Activated CD8-positive, alpha-beta memory T cell treated with anti-CD3 and anti-CD28 coated beads for 4 hours (primary cell): Measurements from ENCODE around the gene TNK2.
"Not testable (repeated sequence)": the region's sequence is repeated elsewhere in the genome, so short reads cannot be mapped to it uniquely, and the experiment has no call there.

Source experiments
- DNase-seq, 2 donors: peaks; one replicate each; pipeline ENCODE4 v3.0.0-alpha.2; 2020; ENCODE audit warnings: low read depth in 2 of 2

The TNK2 gene

DNA sequence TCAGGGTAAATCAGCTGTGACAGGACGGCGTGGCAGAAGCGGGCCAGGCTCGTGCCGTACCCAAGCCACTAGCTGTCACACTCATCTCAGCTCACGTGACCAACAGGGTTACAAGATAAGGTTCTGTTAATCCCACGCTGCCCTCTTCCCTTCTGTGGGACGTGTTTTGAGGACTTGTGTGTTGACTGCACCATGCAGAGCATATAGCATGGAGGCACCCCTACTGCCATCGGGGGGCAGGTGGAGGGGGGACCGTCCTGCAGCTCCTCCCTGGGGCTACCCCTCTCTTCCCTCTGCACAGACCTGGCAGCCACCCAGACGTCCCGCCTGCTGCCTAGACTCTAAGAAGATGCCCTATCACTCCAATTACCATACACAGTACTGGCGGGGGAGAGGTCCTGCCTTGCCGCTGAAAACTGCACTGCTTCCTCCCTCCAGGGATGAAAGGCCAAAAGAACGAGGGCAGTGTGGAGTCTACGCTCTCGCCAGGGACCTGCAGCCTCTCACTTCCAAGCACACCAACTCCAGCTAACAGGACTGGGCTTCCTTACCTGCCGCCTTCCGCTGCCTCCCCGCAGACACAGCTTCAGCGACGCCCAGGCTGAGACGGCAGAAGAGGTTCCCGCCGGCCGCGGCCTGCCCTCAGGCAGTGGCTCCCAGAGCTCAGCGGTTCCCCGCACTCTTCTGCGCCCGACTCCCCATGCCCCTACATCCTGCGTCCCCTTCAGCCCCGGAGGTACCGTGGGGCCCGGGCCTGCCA, at the start of gene TNK2:
TNK2 (minus strand) TSS at position 618 of the 760 bp plus-strand sequence. CDS start 19,963 bp downstream, outside the sequence.
- DNase-seq: no peak

DNA sequence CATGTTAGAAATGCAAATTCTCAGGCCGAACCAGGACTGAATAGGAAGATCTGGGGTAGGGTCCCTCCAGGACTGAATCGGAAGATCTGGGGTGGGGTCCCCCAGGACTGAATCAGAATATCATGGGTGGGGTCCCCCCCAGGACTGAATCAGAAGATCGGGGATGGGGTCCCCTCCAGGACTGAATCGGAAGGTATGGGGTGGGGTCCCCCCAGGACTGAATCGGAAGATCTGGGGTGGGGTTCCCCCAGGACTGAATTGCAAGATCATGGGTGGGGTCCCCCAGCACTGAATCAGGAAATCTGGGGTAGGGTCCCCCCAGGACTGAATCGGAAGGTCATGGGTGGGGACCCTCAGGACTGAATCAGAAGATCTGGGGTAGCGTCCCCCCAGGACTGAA, 48.2 kb upstream of the TNK2 start:
- no peak for DNase-seq

DNA sequence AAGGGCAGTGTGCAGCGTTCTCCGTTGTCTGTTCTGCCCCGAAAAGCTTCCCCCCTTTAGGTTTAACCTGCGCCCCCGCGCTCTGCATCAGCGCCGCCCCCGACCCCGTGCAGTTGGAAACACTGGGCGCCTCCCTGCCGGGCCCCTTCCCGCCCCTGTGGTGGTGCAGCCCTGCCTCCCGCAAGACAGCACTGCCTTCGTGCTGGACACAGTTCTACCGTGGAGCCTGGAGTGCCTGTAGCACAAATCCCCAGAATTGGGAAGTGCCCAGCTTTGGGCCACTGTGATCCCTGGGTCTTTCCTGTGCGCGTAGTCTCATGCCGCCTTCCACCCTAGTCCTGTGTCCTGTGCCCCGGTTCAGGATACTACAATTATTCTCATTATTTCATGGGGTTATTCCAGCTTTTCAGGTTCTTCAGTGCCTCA, 47.1 kb upstream of the TNK2 start:
- peak in 1 of 2 donors; percentile 22 for DNase-seq

DNA sequence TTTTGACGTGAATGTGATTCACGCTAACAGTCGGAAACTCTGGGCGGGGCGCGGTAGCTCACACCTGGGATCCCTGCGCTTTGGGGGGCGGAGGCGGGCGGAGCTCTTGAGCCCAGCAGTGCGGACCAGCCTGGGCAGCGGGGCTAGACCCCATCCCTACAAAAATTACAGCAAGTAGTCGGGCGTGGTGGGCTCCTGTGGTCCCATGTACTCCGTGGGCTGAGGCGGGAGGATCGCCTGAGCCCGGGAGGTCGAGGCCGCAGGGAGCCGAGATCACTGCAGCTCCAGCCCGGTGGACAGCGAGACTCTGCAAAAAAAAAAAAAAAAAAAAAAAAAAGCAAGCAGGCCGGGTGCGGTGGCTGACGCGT, 46.4 kb upstream of the TNK2 start:
- peak in 1 of 2 donors; percentile 26 for DNase-seq

DNA sequence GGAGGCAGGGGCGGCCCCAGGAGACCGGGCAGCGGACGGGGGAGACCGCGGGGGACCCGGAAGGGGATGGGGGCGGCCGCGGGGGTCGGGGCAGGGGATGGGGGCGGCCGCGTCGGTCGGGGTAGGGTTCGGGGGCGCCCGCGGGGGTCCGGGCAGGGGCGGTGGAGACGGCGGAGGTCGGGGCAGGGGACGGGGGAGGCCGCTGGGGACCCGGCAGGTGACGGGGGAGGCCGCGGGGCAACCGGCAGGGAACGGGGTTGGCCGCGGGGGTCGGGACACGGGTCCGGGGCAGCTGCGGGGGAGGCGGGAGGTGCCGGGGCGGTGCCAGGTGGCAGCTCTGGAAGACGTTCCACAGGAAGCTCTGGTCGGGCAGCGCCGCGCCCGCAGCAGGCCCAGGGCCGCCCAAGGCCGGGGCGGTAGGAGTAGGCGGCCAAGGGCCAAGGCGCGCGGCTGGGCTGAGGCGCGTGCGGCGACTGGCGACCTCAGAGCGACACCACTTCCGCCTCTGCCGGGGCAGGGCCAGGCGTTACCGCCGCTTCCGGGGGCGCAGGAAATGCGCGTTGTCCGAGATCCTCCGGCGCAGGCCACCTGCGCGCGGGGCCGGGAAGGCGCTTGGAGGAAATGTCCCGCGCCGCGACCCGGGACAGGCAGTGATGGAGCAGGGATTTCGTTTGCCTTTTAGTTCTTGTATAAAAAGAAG, 45.9 kb upstream of the TNK2 start:
- DNase-seq: peak; percentile 46 to 49

DNA sequence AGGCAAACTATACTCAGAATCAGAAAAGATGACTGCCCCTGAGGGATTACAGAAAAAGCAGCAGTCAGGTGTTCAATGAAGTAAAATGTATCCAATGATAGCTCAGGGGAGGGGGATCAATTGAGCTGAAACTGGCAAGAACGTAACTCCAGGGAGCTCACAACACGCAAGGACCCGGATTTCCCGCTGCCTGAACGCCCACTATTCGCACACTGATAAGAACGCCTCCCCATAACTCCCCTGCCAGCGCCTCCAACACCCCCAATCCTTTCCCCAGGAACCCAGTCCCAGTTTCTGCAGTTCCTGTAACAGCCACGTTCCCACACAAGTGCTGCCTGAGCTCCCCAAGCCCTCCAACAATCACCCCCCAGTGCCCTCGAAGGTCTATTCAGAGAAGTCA, 44.2 kb upstream of the TNK2 start:
- not testable (repeated sequence) for DNase-seq

DNA sequence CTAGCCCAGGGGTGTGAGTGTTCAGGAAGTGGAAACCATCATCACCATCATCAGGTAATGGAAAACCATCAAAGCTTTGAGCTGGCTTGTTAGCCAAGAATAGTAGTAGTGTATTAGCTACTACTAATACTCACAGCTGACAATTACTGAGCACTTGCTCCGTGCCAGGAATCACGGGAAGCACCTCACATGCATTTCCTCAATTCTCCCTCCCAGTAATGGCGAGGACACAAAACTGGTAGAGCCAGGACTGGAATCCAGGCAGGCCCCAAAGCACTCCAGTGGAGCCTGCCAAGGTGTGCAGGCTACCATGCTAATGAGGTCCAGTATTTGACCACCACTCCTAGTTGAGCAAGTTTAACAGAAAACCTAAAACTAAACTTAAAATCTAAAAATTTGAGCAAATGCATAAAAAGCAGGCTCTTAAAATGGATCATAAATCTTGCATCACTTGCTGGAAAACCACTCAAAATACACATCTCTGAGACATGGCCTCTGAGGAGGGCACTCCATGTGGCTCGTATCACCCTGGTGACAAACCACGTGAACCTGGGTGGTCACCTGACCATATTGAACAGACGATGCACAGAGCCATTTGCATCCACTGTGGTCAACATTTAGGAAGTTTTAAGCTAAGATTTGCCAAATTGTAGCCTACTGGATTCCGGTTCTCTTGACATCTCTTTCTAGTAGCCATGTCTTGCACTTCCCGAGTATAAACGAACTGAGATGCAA, 43.3 kb upstream of the TNK2 start:
- DNase-seq: not testable (repeated sequence)

DNA sequence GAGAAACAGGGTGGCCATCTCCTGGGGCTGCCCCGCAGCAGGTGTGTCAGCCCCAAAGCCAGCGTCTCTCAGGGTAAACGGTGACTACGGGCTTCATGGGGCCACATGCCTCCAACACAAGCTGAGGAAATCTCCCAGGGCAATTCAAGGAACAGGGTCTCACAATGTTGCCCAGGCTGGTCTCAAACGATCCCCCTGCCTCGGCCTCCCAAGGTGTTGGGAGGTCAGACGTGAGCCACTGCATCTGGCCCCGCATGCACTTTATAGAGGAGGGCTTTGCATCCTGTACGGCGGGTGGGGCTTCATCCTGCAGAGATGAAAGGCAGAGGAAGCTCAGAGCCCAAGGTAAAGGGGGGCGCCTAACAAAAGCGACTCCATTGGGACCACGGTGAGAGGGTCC, 42.4 kb upstream of the TNK2 start:
- not testable (repeated sequence) for DNase-seq

DNA sequence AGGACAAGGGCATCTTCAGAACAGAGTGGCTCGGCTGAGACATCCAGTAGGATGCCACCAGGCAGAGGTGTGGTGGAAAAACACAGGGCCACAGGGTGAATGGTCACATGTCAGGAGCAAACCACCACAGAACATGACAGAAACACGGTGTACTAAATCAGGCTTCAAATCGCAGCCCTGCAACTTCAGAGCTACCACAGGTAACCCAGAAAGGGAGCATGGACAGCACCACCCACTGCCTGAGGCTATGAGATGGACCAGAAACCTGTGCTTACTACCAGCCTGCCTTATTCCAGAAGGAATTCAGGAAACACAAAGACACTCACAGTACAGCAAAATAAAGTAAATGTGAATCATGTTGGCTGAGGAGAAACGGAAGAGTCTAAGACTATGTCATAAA, 41.8 kb upstream of the TNK2 start:
- not testable (repeated sequence) for DNase-seq

DNA sequence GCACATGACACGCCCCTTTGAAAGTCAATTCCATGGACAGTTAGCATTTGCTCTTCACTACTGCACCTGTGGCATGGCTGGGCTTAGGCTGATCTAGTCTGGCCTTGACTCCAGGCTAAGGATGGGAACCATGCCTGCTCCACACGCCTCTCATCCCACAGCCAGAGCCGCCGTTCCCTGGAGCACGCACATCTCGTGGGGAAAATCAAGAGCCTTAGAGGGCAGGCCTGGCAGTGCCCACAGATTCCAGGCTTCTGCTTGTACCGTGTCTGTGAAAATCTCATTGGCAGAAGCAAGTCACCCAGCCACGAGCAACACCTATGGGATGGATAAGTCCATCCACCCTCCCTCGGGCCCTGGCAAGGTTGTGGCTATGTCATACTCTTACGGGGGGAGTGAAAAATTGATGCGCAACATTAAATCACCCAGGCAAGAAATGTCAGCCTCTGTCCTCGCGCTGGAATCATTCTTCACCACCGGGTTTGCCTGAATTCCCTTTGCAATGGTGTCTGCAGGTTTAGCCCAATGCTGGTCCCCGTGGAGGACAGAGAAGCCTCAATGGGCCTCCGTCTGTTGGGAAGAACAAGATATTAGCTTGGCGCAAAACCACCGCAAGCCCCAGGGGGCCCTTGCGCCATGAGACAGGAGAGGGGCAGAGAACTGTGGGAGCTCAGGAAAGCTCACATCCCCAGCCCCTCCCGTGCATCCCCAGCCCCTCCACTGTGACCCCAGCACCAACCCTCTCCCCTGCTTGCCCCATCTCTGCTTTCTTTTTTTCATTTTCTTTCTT, 38.8 kb upstream of the TNK2 start:
- DNase-seq: not testable (repeated sequence)

DNA sequence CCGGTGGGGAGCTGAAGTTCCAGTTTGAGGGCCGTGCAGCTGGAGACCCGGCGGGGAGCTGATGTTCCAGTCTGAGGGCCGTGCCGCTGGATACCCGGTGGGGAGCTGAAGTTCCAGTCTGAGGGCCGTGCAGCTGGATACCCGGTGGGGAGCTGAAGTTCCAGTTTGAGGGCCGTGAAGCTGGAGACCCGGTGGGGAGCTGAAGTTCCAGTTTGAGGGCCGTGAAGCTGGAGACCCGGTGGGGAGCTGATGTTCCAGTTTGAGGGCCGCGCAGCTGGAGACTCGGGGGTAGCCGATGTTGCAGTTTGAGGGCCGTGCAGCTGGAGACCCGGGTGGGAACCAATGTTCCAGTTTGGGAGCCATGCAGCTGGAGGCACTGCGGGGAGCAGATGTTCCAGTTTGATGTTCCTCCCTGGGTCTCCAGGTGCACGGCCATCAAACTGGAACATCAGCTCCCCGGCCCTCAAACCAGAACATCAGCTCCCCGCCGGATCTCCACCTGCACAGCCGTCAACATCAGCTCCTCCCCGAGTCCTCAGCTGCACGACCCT, 33.0 kb upstream of the TNK2 start:
- DNase-seq: not testable (repeated sequence)

DNA sequence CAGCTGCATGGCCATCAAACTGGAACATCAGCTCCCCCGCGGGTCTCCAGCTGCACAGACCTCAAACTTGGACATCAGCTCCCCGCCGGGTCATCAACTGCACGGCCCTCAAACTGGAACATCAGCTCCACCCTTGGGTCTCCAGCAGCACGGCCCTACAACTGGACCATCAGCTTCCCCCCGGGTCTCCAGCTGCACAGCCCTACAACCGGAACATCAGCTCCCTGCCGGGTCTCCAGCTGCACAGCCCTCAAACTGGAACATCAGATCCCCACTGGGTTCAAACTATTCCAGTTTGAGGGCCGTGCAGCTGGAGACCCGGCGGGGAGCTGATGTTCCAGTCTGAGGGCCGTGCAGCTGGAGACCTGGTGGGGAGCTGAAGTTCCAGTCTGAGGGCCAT, 32.5 kb upstream of the TNK2 start:
- DNase-seq: not testable (repeated sequence)

DNA sequence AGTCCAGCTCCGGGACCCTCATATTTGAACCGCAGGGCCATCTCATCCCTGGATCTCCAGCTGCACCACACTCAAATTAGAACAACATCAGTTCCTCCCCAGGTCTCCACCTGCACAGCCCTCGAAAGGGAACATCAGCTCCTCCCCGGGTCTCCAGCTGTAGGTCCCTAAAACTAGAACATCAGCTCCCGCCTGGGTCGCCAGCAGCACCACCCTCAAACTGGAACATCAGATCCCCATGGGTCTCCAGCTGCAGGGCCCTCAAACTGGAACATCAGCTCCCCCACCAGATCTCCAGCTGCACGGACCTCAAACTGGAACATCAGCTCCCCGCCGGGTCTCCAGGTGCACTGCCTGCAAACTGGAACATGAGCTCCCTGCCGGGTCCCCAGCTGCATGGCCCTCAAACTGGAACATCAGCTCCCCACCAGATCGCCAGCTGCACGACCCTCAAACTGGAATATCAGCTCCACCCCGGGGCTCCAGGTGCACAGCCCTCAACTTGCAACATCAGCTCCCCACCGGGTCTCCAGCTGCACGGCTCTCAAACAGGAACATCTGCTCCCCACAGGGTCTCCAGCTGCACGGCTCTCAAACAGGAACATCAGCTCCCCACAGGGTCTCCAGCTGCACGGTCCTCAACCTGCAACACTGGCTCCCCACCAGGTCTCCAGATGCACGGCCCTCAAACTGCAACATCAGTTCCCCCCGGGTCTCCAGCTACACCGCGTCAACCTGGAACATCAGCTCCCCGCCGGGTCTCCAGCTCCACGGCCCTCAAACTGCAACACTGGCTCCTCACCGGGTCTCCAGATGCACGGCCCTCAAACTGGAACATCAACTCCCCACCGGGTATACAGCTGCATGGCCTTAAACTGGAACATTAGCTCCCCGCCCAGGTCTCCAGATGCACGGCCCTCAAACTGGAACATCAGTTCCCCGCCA, 31.4 kb upstream of the TNK2 start:
- not testable (repeated sequence) for DNase-seq

DNA sequence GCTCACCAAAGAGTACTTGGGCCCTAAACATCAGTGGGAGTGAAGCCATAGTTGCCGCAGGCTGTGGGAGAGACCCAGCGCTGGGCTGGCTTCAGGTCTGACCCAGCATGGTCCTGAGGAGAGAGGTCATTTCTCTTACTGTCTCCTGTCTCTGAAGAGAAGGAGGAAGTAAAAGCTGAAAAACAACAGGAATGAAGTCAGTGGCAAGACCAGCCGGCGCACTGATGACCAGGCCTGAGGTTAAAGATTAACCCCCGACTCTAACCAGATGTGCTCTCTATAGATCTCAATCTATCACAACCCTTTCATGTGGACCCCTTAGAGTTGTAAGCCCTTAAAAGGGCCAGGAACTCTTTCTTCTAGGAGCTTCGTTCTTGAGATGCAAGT, 24.7 kb upstream of the TNK2 start:
- DNase-seq: not testable (repeated sequence)

DNA sequence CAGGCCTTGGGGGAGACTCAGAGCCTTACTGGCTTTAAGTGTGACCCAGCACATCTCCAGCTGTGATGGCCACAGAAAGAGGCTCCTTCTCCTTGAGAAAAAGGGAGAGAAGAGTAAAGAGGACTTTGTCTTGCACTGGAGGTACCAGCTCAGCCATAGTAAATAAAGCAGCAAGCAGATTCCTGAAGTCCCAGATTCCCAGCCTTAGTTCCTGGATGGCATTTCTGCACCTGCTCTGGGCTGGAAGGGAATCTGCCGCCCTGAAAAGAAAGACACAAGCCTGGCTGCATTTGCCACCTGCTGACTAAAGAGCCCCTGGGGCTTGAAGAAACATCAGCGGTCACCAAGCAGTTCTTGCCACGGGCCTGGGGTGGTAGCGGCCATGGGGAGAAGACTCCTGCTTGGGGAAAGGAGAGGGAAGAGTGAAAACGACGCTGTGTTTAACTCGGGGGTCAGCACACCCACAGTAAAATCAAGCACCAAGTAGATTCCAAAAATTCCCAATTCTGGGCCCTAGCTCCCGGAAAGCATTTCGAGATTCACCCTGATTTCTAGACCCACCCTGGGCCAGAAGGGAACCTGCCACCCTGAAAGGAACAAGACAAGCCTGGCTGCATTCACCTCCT, 24.2 kb upstream of the TNK2 start:
- DNase-seq: no peak

DNA sequence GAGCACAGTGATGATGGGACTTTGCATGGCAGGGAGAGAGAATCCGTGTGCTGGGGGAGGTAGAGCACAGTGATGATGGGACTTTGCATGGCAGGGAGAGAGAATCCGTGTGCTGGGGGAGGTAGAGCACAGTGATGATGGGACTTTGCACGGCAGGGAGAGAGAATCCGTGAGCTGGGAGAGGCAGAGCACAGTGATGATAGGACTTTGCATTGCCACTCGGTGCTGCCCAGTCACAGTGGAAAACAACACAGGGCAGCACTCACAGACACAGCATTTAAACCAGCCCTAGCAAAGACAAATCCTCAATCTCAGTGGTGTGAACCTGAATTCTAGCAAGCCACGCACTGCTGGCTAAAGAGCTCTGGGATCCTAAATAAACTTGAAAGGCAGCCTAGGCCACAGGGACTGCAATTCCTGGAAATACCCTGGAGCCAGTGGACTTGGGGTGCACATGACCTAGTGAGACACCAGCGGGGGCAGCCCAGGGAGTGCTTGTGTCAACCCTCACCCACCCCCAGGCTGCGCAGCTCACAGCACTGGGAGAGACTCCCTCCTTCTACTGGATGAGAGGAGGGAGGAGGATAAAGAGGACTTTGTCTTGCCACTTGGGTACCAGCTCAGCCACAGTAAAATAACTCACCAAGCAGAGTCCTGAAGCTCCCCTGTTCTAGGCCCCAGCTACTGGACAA, 23.4 kb upstream of the TNK2 start:
- DNase-seq: no peak

DNA sequence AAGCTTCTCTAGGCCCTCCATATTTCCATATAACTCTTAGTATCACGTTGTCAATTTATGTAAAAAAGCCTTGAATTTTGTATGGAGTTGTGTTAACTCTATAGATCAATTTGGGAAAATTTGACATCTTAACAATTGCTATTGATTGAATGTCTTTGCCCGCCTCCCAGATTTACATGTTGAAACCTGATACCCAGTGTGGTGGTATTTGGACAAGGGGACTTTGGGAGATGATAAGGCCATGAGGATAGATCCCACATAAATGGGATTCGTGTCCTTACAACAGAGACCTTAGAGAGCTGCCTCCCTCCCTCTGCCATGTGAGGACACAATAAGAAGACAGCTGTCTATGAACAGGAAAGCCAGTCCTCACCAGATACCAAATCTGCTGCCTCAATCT, 21.1 kb upstream of the TNK2 start:
- no peak for DNase-seq

DNA sequence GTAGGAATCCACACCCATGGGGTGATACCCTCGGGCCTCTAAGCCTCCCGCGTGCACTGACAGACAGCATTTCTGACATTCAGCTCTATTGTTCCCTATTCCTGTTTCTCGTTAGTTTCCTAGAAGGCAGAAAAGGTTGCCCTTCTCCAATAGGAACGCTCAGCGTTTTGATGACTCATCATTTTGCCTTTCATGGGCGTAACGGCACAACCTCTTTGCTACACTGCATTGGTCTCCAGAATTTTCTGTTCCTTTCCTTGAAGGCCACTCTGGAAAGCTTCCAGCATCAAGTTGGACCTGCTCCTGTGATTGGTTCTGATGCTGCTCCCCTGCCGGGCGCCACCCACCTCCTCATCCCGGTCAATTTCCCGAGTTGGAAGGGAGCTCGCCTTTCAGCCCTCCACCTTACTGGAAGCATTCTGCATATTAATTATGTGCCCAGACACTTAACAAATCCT, 13.0 kb upstream of the TNK2 start:
- no peak for DNase-seq

DNA sequence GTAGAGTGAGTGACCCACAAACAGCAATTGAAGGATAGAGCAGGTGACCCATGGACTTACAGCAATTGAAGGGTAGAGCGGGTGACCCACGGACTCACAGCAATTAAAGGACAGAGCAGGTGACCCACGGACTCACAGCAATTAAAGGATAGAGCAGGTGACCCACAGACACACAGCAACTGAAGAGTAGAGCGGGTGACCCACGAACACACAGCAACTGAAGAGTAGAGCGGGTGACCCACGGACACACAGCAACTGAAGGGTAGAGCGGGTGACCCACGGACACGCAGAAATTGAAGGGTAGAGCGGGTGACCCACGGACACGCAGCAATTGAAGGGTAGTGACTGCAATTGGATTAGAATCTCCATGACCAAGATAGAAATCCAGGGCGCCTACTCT, 9.8 kb upstream of the TNK2 start:
- DNase-seq: no peak
